A549 (cell line): ENCODE data around the gene TBC1D16. TPM values are rescaled to one million over a fixed set of nuclear protein-coding genes. Genes with fewer than 3 reads are reported as not detected.

Source experiments
- ATAC-seq, 2 experiments: fragments of 200-7000 bp in 1 of 2; fragments of >200 bp in 1 of 2; cut with Nextera tagmentation in 1 of 2; cut with Tn5 transposase in 1 of 2; 3 replicates each; pipeline versions ENCODE4 v1.8.0 to v1.9.1; 2018 to 2020; ENCODE audit warnings: mild to moderate bottlenecking in 1 of 2, moderate library complexity in 1 of 2
- CTCF ChIA-PET: fragments of 300-600 bp; sonication (Branson Sonifier 250); formaldehyde crosslinking; extraction: SDS; loops from one replicate; lab custom pipeline; 2021; ENCODE audit warnings: antibody characterized with exemption, inconsistent platforms; lab: Yijun Ruan, JAX
- POLR2A ChIA-PET: fragments of 350-600 bp; formaldehyde crosslinking; extraction: SDS; loops from one replicate; lab custom pipeline; 2021; ENCODE audit warnings: antibody characterized with exemption, inconsistent platforms; lab: Yijun Ruan, JAX
- DNase-seq, 2 experiments: peaks; one replicate each; pipeline versions ENCODE4 v3.0.0 to v3.0.0-alpha.2; 2011 to 2016; ENCODE audit warnings: low read depth in 1 of 2, low spot score in 1 of 2
- FAIRE-seq: peaks from 2 replicates; lab custom pipeline; 2011; peaks lifted over from hg19 to GRCh38; lab: Jason Lieb, UNC
- H3K27ac ChIP-seq, 2 experiments: fragments of >200 bp; sonication (Bioruptor Twin); formaldehyde crosslinking; 3 replicates each; pipeline ENCODE4 v1.5.1; 2016 to 2017
- H3K4me1 ChIP-seq: fragments of >200 bp; sonication (Bioruptor Twin); formaldehyde crosslinking; 3 replicates; pipeline ENCODE4 v1.6.1; 2016
- H3K4me2 ChIP-seq: fragments of >200 bp; sonication (Bioruptor Twin); formaldehyde crosslinking; 3 replicates; pipeline ENCODE4 v1.6.1; 2016
- H3K4me3 ChIP-seq: fragments of >200 bp; sonication (Bioruptor Twin); formaldehyde crosslinking; 3 replicates; pipeline ENCODE4 v1.5.1; 2016
- H3K9me3 ChIP-seq: fragments of >200 bp; sonication (Bioruptor Twin); formaldehyde crosslinking; 3 replicates; pipeline ENCODE4 v1.6.1; 2016
- EHF ChIP-seq: fragments of 250-450 bp; sonication (Bioruptor Pico); IDR thresholded peaks from 2 replicates; pipeline ENCODE4 v1.5.0; 2020; ENCODE audit warnings: mild to moderate bottlenecking
- EHMT2 ChIP-seq: fragments of 200-600 bp; sonication (generic); IDR thresholded peaks from 2 replicates; pipeline ENCODE4 v1.6.1; 2016; ENCODE audit warnings: antibody characterized with exemption, low read depth, mild to moderate bottlenecking, moderate library complexity
- EP300 ChIP-seq, 2 experiments: fragments of >200 bp; sonication (Bioruptor Twin); formaldehyde crosslinking; IDR thresholded peaks; 2 replicates in 1 of 2; 3 replicates in 1 of 2; pipeline ENCODE4 v1.6.1; 2016 to 2017
- ESRRA ChIP-seq: fragments of 150-350 bp; IDR thresholded peaks from 2 replicates; pipeline ENCODE4 v1.6.1; 2014; ENCODE audit warnings: mild to moderate bottlenecking, low read length, borderline replicate concordance
- FOSB ChIP-seq: fragments of 250-450 bp; sonication (Bioruptor Pico); IDR thresholded peaks from 2 replicates; pipeline ENCODE4 v1.5.0; 2020; ENCODE audit warnings: mild to moderate bottlenecking, moderate library complexity
- FOSL2 ChIP-seq, 2 experiments: fragments of 450-650 bp in 1 of 2; fragments of >200 bp in 1 of 2; sonication (Bioruptor Twin) in 1 of 2; formaldehyde crosslinking; IDR thresholded peaks; 2 replicates each; pipeline versions ENCODE4 v1.5.0 to v1.6.1; 2016 to 2020; ENCODE audit warnings: mild to moderate bottlenecking in 1 of 2, moderate library complexity in 1 of 2
- FOXS1 ChIP-seq: fragments of 250-450 bp; sonication (Bioruptor Pico); IDR thresholded peaks from 2 replicates; pipeline ENCODE4 v1.5.0; 2020; ENCODE audit warnings: mild to moderate bottlenecking, moderate library complexity
- GATA3 ChIP-seq: IDR thresholded peaks from 2 replicates; pipeline ENCODE4 v1.6.1; 2012; ENCODE audit warnings: borderline replicate concordance
- JUN ChIP-seq, 2 experiments: fragments of >200 bp; sonication (Bioruptor Twin); formaldehyde crosslinking; IDR thresholded peaks; 2 replicates in 1 of 2; 3 replicates in 1 of 2; pipeline ENCODE4 v1.6.1; 2016 to 2017
- KDM1A ChIP-seq: fragments of 200-600 bp; sonication (generic); IDR thresholded peaks from 2 replicates; pipeline ENCODE4 v1.6.1; 2016; ENCODE audit warnings: low read depth, mild to moderate bottlenecking
- MAFK ChIP-seq: fragments of 450-650 bp; IDR thresholded peaks from 2 replicates; pipeline ENCODE4 v1.6.1; 2014; ENCODE audit not compliant: partially characterized antibody
- NFE2L2 ChIP-seq: fragments of 150-350 bp; conservative IDR thresholded peaks from 2 replicates; pipeline ENCODE4 v1.6.1; 2014; ENCODE audit warnings: low read length
- PHF8 ChIP-seq: fragments of 200-600 bp; sonication (generic); IDR thresholded peaks from 2 replicates; pipeline ENCODE4 v1.6.1; 2016; ENCODE audit warnings: low read depth, mild to moderate bottlenecking, antibody characterized with exemption, moderate library complexity, borderline replicate concordance
- POLR2AphosphoS2 ChIP-seq: conservative IDR thresholded peaks from 2 replicates; pipeline ENCODE4 v1.6.1; 2012; ENCODE audit warnings: low read length, improper control_type of control experiment, inconsistent platforms
- RAD21 ChIP-seq, 2 experiments: fragments of >200 bp in 1 of 2; sonication (Bioruptor Twin) in 1 of 2; formaldehyde crosslinking in 1 of 2; IDR thresholded peaks in 1 of 2; conservative IDR thresholded peaks in 1 of 2; 2 replicates in 1 of 2; 3 replicates in 1 of 2; pipeline ENCODE4 v1.6.1; 2012 to 2018; ENCODE audit warnings: inconsistent platforms in 1 of 2
- RFX5 ChIP-seq: fragments of 450-650 bp; IDR thresholded peaks from 2 replicates; pipeline ENCODE4 v1.7.1; 2014; ENCODE audit warnings: antibody characterized with exemption, mild to moderate bottlenecking, moderate library complexity
- RNF2 ChIP-seq: fragments of 200-600 bp; sonication (generic); IDR thresholded peaks from 2 replicates; pipeline ENCODE4 v1.6.1; 2016; ENCODE audit warnings: low read depth, mild to moderate bottlenecking, antibody characterized with exemption, moderate library complexity, borderline replicate concordance
- ZSCAN20 ChIP-seq: fragments of 250-450 bp; sonication (Bioruptor Pico); IDR thresholded peaks from 2 replicates; pipeline ENCODE4 v1.8.0; 2022; ENCODE audit warnings: mild to moderate bottlenecking, moderate library complexity
- WGBS: methylation state at CpG from one replicate; pipeline ENCODE4 v1.1.6; 2017; ENCODE audit errors: missing lambda C conversion rate; 5-methylcytosine and 5-hydroxymethylcytosine counted together
- polyA plus RNA-seq, 4 experiments: library from polyadenylated mRNA; depleted of rRNA in 3 of 4; stranded (reverse); fragments of >200 nt; fragmentation: RNase III in 1 of 4; extraction: RNeasy Plus Mini Kit Qiagen cat#74134 plus additional on column Dnase treatment in 1 of 4; gene quantifications; 2 replicates in 3 of 4; 3 replicates in 1 of 4; pipeline ENCODE4 v1.2.3, GENCODE V29; 2011 to 2017
- TF ChIP-seq, protein P1 (sequence below): fragments of 200-600 bp; sonication (generic); IDR thresholded peaks from 2 replicates; pipeline ENCODE4 v1.6.1; 2016; ENCODE audit warnings: antibody characterized with exemption, mild to moderate bottlenecking, moderate library complexity
- TF ChIP-seq, protein P2 (sequence below): fragments of 250-450 bp; sonication (Bioruptor Pico); IDR thresholded peaks from 2 replicates; pipeline ENCODE4 v1.5.0; 2020; ENCODE audit warnings: low read depth, mild to moderate bottlenecking, moderate library complexity
- TF ChIP-seq, protein P3 (sequence below): fragments of 150-350 bp; IDR thresholded peaks from 2 replicates; pipeline ENCODE4 v1.6.1; 2014; ENCODE audit warnings: low read depth, mild to moderate bottlenecking, low read length

Gene TBC1D16
- polyA plus RNA-seq, 2 of the 4 experiments (the other 2 are of a cell fraction) = 8.9 to 12.5 TPM

GRCh38 chr17:79939094-79939435 lies 96.6 kb downstream of the TBC1D16 start (continued):
- TF ChIP-seq, protein P1, sequence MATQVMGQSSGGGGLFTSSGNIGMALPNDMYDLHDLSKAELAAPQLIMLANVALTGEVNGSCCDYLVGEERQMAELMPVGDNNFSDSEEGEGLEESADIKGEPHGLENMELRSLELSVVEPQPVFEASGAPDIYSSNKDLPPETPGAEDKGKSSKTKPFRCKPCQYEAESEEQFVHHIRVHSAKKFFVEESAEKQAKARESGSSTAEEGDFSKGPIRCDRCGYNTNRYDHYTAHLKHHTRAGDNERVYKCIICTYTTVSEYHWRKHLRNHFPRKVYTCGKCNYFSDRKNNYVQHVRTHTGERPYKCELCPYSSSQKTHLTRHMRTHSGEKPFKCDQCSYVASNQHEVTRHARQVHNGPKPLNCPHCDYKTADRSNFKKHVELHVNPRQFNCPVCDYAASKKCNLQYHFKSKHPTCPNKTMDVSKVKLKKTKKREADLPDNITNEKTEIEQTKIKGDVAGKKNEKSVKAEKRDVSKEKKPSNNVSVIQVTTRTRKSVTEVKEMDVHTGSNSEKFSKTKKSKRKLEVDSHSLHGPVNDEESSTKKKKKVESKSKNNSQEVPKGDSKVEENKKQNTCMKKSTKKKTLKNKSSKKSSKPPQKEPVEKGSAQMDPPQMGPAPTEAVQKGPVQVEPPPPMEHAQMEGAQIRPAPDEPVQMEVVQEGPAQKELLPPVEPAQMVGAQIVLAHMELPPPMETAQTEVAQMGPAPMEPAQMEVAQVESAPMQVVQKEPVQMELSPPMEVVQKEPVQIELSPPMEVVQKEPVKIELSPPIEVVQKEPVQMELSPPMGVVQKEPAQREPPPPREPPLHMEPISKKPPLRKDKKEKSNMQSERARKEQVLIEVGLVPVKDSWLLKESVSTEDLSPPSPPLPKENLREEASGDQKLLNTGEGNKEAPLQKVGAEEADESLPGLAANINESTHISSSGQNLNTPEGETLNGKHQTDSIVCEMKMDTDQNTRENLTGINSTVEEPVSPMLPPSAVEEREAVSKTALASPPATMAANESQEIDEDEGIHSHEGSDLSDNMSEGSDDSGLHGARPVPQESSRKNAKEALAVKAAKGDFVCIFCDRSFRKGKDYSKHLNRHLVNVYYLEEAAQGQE = no peak
- TF ChIP-seq KDM1A (no peak), RAD21 (conservative IDR thresholded peaks at IDR 0.05 in 1 of 2, IDR thresholded peaks at IDR 0.05 in 1 of 2) (no peak), FOSL2 (IDR thresholded peaks at IDR 0.05) (no peak), FOSL2 (CRISPR knock-in tag; IDR thresholded peaks at IDR 0.05) (no peak), ESRRA (no peak), JUN (IDR thresholded peaks at IDR 0.05) (no peak), ZSCAN20 (CRISPR knock-in tag) (no peak), MAFK (no peak)
- TF ChIP-seq, protein P2, sequence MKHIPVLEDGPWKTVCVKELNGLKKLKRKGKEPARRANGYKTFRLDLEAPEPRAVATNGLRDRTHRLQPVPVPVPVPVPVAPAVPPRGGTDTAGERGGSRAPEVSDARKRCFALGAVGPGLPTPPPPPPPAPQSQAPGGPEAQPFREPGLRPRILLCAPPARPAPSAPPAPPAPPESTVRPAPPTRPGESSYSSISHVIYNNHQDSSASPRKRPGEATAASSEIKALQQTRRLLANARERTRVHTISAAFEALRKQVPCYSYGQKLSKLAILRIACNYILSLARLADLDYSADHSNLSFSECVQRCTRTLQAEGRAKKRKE = no peak

DNA sequence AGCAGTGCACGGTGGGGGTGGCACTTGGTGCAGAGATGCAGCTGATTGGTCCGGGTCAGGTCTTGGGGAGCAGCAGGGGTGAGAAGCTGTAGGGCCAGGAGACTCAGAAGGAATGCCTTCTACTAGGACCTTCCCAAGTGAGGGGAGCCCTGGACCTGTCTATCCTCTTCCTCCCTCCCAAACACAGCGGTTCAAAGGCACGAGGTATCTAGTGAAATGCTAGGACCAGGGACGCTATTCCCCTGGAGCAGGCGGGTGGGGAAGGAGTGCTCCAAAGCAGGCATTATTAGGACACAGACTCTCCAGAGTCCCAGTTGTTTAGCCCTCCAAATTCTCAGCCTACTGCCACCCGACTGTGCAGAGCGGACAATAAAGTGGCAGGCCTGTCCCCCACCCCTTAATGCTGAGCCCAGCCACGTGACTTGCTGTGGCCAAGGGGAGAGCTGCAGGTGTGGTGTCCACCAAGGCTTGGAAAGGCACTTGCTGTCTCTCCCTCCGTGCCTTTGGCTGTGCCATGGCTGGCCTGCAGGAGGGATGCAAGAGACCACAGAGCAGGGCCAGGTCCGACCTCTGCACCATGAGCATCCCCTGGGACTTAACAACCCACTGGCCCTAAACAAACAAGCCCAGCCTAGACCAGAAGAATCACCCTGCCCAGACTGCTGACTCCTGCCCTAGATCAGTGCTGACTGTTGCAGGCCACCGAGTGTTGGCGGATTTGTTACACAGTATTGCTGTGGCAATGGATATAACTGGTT lies 97.2 kb downstream of the TBC1D16 start:
- Histone ChIP-seq H3K4me1 (peaks cover 36% of the 10 kb centered on the region), H3K4me3 (no peak overlapping the region), H3K27ac (no peak overlapping the region), H3K9me3 (no peaks in the 10 kb centered on the region), H3K4me2 (no peak overlapping the region)
- no peak for FAIRE-seq
- POLR2A ChIA-PET = no interaction called here
- DNase-seq = no peak
- CTCF ChIA-PET = interaction anchor here (1.0 to 3.6 kb wide), 4 partner anchors 19 to 130 kb away, joined by 3 to 10 read pairs (median 4); partner anchors contain the start of gene CBX4
- no peak for TF ChIP-seq PHF8
- no peak for TF ChIP-seq RFX5
- TF ChIP-seq EHF (CRISPR knock-in tag) = no peak
- no peak for TF ChIP-seq NFE2L2
- TF ChIP-seq FOSB (CRISPR knock-in tag) = no peak
- TF ChIP-seq GATA3 = no peak
- no peak for TF ChIP-seq ZSCAN20 (CRISPR knock-in tag)
- 82% methylated on average over 13 of the region's 13 CpGs for WGBS
- no peak for ATAC-seq

GRCh38 chr17:79937391-79938335 lies 98.0 kb downstream of the TBC1D16 start:
- H3K4me2 ChIP-seq = no peak overlapping the region
- ChIA-PET CTCF (interaction anchor here (1.0 to 3.6 kb wide), 8 partner anchors 11 to 129 kb away, joined by 3 to 10 read pairs (median 5); partner anchors contain the start of gene CBX4), POLR2A (no interaction called here)
- TF ChIP-seq POLR2AphosphoS2 = no peak
- TF ChIP-seq RNF2 = no peak
- no peak for TF ChIP-seq RFX5
- no peak for TF ChIP-seq EP300 (IDR thresholded peaks at IDR 0.05)
- TF ChIP-seq, protein P3, sequence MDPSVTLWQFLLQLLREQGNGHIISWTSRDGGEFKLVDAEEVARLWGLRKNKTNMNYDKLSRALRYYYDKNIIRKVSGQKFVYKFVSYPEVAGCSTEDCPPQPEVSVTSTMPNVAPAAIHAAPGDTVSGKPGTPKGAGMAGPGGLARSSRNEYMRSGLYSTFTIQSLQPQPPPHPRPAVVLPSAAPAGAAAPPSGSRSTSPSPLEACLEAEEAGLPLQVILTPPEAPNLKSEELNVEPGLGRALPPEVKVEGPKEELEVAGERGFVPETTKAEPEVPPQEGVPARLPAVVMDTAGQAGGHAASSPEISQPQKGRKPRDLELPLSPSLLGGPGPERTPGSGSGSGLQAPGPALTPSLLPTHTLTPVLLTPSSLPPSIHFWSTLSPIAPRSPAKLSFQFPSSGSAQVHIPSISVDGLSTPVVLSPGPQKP = no peak
- no peak for TF ChIP-seq EHMT2
- no peak for TF ChIP-seq FOXS1 (CRISPR knock-in tag)
- TF ChIP-seq, all 56 proteins: peak for 0
- H3K4me3 ChIP-seq = no peak overlapping the region
- no peaks in the 10 kb centered on the region for H3K9me3 ChIP-seq
- peaks cover 45% of the 10 kb centered on the region for H3K4me1 ChIP-seq
- ATAC-seq = no peak
- FAIRE-seq = no peak
- H3K27ac ChIP-seq = peak overlapping the region in 1 of 2 experiments; percentile 45; a peak in 2 of 6 replicates
- DNase-seq = no peak
- 89% methylated on average over 37 of the region's 37 CpGs for WGBS
